ENCODE results near the gene KLK3.

GRCh38 chr19:50890422-50891252, 35.9 kb downstream of the KLK3 start:
- TF ChIP-seq SUZ12 (IDR thresholded peaks at IDR 0.05; ENCODE audit: extremely low read depth, insufficient read depth, insufficient read length) (no peak), YY1 (IDR thresholded peaks at IDR 0.05; ENCODE audit: insufficient read depth, insufficient read length) (no peak), ZNF274 (IDR thresholded peaks at IDR 0.05; ENCODE audit: low read depth, low read length) (no peak)

Measured in NT2/D1 (cell line).